ENCODE measurements around the gene SARNP.
"Not testable (repeated sequence)": the region's sequence is repeated elsewhere in the genome, so short reads cannot be mapped to it uniquely, and the experiment has no call there.

The SARNP gene

DNA sequence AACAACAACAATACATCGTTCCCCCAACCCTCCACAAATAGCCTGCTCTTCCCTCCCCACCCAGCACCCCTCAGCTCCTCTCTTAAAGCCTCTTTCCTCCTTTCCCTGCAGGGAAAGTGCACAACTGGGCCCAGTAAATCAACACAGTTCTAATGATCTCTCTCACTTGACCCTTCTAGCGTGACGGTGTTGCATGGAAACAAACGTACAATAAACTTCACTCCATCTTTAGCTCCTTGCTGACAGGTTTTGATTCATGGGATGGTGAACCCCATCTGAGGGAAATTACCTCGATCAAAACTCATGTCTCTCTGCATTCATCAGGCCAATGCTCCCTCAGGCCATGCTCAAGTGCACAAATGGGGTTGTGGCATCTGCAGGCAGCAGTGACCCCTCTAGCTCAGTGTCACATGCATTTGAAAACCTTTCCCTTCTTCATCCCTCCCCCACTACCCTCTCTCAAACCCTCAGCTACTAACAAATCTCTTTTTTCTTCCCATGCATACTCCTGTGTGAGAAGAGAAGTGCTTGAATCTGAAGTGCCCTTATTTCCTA lies 51.7 kb downstream of the SARNP start:
- no peaks in the 10 kb centered on the region for H3K9me3 ChIP-seq (ENCODE audit: insufficient read depth, low read length, severe bottlenecking)
- H4K20me1 ChIP-seq (ENCODE audit: insufficient read depth, low read length) = no peaks in the 10 kb centered on the region
- H3K4me1 ChIP-seq (ENCODE audit: insufficient read depth, low read length) = no peaks in the 10 kb centered on the region
- no peak for TF ChIP-seq EZH2 (IDR thresholded peaks at IDR 0.05; ENCODE audit: borderline replicate concordance, low read depth, low read length, severe bottlenecking)
- TF ChIP-seq, protein P1, sequence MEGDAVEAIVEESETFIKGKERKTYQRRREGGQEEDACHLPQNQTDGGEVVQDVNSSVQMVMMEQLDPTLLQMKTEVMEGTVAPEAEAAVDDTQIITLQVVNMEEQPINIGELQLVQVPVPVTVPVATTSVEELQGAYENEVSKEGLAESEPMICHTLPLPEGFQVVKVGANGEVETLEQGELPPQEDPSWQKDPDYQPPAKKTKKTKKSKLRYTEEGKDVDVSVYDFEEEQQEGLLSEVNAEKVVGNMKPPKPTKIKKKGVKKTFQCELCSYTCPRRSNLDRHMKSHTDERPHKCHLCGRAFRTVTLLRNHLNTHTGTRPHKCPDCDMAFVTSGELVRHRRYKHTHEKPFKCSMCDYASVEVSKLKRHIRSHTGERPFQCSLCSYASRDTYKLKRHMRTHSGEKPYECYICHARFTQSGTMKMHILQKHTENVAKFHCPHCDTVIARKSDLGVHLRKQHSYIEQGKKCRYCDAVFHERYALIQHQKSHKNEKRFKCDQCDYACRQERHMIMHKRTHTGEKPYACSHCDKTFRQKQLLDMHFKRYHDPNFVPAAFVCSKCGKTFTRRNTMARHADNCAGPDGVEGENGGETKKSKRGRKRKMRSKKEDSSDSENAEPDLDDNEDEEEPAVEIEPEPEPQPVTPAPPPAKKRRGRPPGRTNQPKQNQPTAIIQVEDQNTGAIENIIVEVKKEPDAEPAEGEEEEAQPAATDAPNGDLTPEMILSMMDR (IDR thresholded peaks at IDR 0.05; ENCODE audit: borderline replicate concordance, extremely low read depth, low read length, poor library complexity, severe bottlenecking) = no peak
- no peak overlapping the region for H3K4me3 ChIP-seq (ENCODE audit: low read depth in 1 of 2, low read length in 2 of 2)
- peaks cover 67% of the 10 kb centered on the region for H3K36me3 ChIP-seq (ENCODE audit: insufficient read depth, low read length)
- no peak overlapping the region for H3K9ac ChIP-seq (ENCODE audit: low read depth, low read length)
- no peaks in the 10 kb centered on the region for H3K27me3 ChIP-seq (ENCODE audit: insufficient read depth, low read length, poor library complexity)
- H3K27ac ChIP-seq (ENCODE audit: low read length) = no peak overlapping the region
- DNase-seq (no peak), ATAC-seq (ENCODE audit: insufficient read depth, low read depth) (no peak)
- H3K4me2 ChIP-seq (ENCODE audit: insufficient read depth, low read length) = no peak overlapping the region
- no peak overlapping the region for H2AFZ ChIP-seq (ENCODE audit: low read depth, low read length)
- H3K79me2 ChIP-seq (ENCODE audit: insufficient read depth, low read length) = peaks cover 13% of the 10 kb centered on the region

DNA sequence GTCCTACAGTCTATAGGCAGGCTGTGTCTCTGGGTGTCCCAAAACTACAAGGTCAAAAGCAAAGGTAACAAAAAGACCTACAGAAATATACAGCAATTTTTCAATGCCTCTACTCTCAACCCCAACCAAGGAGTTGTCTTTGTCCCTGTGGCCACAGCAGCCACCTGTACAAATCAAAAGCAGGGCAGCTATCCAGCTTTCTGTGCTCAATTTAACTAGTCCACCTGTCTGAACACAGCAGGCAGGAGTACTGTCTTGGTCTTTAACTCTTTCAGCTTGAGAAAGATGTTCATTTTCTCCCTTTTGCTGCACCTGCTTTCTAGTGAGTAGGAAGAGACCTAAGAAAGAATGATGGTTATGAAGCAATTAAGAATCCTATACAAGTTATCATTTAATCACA lies 54.9 kb downstream of the SARNP start:
- no peaks in the 10 kb centered on the region for H4K20me1 ChIP-seq (ENCODE audit: insufficient read depth, low read length)
- no peak for ATAC-seq (ENCODE audit: insufficient read depth, low read depth)
- H3K79me2 ChIP-seq (ENCODE audit: insufficient read depth, low read length) = peaks cover 11% of the 10 kb centered on the region
- no peak overlapping the region for H3K4me2 ChIP-seq (ENCODE audit: insufficient read depth, low read length)
- no peak for TF ChIP-seq EZH2 (IDR thresholded peaks at IDR 0.05; ENCODE audit: borderline replicate concordance, low read depth, low read length, severe bottlenecking)
- TF ChIP-seq, protein P1 (IDR thresholded peaks at IDR 0.05; ENCODE audit: borderline replicate concordance, extremely low read depth, low read length, poor library complexity, severe bottlenecking) = no peak
- no peak overlapping the region for H3K27ac ChIP-seq (ENCODE audit: low read length)
- H3K36me3 ChIP-seq (ENCODE audit: insufficient read depth, low read length) = peaks cover 83% of the 10 kb centered on the region
- no peaks in the 10 kb centered on the region for H3K9me3 ChIP-seq (ENCODE audit: insufficient read depth, low read length, severe bottlenecking)
- DNase-seq = no peak
- H3K4me3 ChIP-seq (ENCODE audit: low read depth in 1 of 2, low read length in 2 of 2) = no peak overlapping the region
- H3K27me3 ChIP-seq (ENCODE audit: insufficient read depth, low read length, poor library complexity) = no peaks in the 10 kb centered on the region
- no peak overlapping the region for H3K9ac ChIP-seq (ENCODE audit: low read depth, low read length)
- no peak overlapping the region for H2AFZ ChIP-seq (ENCODE audit: low read depth, low read length)
- no peaks in the 10 kb centered on the region for H3K4me1 ChIP-seq (ENCODE audit: insufficient read depth, low read length)

DNA sequence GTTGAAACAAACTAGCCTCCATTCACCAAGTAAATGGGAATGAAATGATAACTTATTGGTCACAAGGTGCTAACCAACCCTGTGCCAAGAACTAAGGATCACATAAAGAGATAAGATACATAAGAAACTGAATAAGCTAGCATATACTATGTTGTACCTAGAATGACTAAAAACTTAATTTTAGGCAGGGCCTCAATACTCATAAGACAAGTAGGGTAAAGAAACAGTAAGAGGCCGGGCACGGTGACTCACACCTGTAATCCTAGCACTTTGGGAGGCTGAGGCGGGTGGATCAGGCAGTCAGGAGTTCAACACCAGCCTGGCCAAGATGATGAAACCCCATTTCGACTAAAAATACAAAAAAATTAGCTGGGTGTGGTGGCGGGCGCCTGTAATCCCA lies 56.9 kb downstream of the SARNP start:
- TF ChIP-seq EZH2 (IDR thresholded peaks at IDR 0.05; ENCODE audit: borderline replicate concordance, low read depth, low read length, severe bottlenecking) = no peak
- TF ChIP-seq, protein P1 (IDR thresholded peaks at IDR 0.05; ENCODE audit: borderline replicate concordance, extremely low read depth, low read length, poor library complexity, severe bottlenecking) = no peak

DNA sequence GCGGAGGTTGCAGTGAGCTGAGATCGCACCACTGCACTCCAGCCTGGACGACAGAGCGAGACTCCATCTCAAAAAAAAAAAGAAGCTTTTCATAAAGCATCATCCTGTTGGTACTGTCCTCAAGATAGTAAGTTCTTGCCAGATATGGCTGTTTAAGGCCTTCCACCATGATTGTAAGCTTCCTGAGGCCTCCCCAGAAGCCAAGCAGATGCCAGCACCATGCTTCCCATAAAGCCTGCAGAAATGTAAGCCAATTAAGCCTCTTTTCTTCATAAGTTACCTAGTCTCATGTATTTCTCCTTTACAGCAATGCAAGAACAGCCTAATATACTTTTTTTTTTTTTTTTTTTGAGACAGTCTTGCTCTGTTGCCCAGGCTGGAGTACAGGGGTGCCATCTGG lies 58.9 kb downstream of the SARNP start:
- not testable (repeated sequence) for H3K4me1 ChIP-seq (ENCODE audit: insufficient read depth, low read length); H2AFZ ChIP-seq (ENCODE audit: low read depth, low read length); H3K9me3 ChIP-seq (ENCODE audit: insufficient read depth, low read length, severe bottlenecking); H3K27ac ChIP-seq (ENCODE audit: low read length); H3K4me3 ChIP-seq (ENCODE audit: low read depth in 1 of 2, low read length in 2 of 2); H3K79me2 ChIP-seq (ENCODE audit: insufficient read depth, low read length); DNase-seq; ATAC-seq (ENCODE audit: insufficient read depth, low read depth); H3K9ac ChIP-seq (ENCODE audit: low read depth, low read length); H4K20me1 ChIP-seq (ENCODE audit: insufficient read depth, low read length); H3K4me2 ChIP-seq (ENCODE audit: insufficient read depth, low read length); H3K27me3 ChIP-seq (ENCODE audit: insufficient read depth, low read length, poor library complexity)
- H3K36me3 ChIP-seq (ENCODE audit: insufficient read depth, low read length) = peaks cover 96% of the 10 kb centered on the region

More for the DNA sequence above, 56.9 kb downstream of the SARNP start:
- Histone ChIP-seq H4K20me1 (ENCODE audit: insufficient read depth, low read length) (no peaks in the 10 kb centered on the region), H2AFZ (ENCODE audit: low read depth, low read length) (no peak overlapping the region), H3K36me3 (ENCODE audit: insufficient read depth, low read length) (peaks cover 88% of the 10 kb centered on the region), H3K27ac (ENCODE audit: low read length) (no peak overlapping the region), H3K27me3 (ENCODE audit: insufficient read depth, low read length, poor library complexity) (no peaks in the 10 kb centered on the region), H3K9me3 (ENCODE audit: insufficient read depth, low read length, severe bottlenecking) (no peaks in the 10 kb centered on the region), H3K9ac (ENCODE audit: low read depth, low read length) (no peak overlapping the region), H3K4me1 (ENCODE audit: insufficient read depth, low read length) (no peaks in the 10 kb centered on the region), H3K4me3 (ENCODE audit: low read depth in 1 of 2, low read length in 2 of 2) (no peak overlapping the region), H3K79me2 (ENCODE audit: insufficient read depth, low read length) (peaks cover 7% of the 10 kb centered on the region), H3K4me2 (ENCODE audit: insufficient read depth, low read length) (no peak overlapping the region)
- no peak for DNase-seq
- no peak for ATAC-seq (ENCODE audit: insufficient read depth, low read depth)

Measured in DND-41 (cell line).